ENCODE data around the gene TAMALIN. TPM values are rescaled to one million over a fixed set of nuclear protein-coding genes. Genes with fewer than 3 reads are reported as not detected.

TAMALIN gene
- total RNA-seq, 1 donor: 4.7 TPM

DNA sequence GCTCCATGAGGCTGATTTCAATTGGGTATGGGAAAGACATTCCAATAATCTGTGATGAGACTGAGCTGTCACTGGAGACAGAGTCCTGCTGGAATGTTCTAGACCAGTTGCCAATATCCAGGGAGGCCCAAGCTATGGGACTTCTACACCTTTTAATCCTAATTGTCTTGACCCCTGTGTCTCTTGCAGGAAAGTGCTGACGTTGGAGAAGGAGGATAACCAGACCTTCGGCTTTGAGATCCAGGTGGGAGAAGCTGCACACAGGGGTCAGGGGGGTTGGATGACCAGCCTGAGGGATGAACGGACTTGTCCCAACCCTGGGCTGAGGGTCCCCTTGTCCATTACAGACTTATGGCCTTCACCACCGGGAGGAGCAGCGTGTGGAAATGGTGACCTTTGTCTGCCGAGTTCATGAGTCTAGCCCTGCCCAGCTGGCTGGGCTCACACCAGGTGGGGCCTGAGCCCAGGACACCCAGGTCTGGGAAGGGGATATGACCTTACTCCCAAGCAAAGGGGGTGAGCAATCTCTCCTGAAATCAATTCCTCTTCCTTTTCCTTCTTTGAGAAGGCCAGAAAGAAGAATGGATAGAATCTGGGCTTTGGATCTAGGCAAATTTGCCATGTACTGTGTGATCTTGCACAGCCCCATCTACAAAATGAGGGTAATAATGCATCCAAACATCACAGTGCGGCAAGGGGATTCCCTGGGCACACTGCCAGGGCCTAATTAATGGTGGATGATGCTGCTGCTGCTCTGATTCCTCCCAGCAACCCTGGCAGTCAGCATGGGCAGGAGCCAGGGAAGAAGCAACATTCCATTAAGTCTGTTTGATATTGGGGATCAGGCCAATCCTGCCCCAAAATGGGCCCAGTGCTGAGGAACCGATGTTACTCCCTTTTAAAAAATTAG lies 4.2 kb downstream of the TAMALIN start:
- TF ChIP-seq, protein P1, sequence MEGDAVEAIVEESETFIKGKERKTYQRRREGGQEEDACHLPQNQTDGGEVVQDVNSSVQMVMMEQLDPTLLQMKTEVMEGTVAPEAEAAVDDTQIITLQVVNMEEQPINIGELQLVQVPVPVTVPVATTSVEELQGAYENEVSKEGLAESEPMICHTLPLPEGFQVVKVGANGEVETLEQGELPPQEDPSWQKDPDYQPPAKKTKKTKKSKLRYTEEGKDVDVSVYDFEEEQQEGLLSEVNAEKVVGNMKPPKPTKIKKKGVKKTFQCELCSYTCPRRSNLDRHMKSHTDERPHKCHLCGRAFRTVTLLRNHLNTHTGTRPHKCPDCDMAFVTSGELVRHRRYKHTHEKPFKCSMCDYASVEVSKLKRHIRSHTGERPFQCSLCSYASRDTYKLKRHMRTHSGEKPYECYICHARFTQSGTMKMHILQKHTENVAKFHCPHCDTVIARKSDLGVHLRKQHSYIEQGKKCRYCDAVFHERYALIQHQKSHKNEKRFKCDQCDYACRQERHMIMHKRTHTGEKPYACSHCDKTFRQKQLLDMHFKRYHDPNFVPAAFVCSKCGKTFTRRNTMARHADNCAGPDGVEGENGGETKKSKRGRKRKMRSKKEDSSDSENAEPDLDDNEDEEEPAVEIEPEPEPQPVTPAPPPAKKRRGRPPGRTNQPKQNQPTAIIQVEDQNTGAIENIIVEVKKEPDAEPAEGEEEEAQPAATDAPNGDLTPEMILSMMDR (IDR thresholded peaks at IDR 0.05; ENCODE audit: extremely low read depth, low read depth, low read length): no peak
- Histone ChIP-seq H2AFZ (ENCODE audit: low read length) (peak overlapping the region; percentile 92), H3K4me3 (ENCODE audit: insufficient read depth, low read length) (no peak overlapping the region)

GRCh38 chr12:52011602-52012214 lies 5.0 kb downstream of the TAMALIN start:
- no peak overlapping the region for H2AFZ ChIP-seq (ENCODE audit: low read length)
- TF ChIP-seq, protein P1 (IDR thresholded peaks at IDR 0.05; ENCODE audit: extremely low read depth, low read depth, low read length): no peak
- H3K4me3 ChIP-seq (ENCODE audit: insufficient read depth, low read length): no peak overlapping the region
- peaks cover 5% of the 10 kb centered on the region for H3K4me1 ChIP-seq (ENCODE audit: insufficient read depth, low read length)
- H3K4me2 ChIP-seq (ENCODE audit: insufficient read depth, low read length): no peak overlapping the region
- no peaks in the 10 kb centered on the region for H3K9me3 ChIP-seq (ENCODE audit: low read depth, low read length)
- H3K27ac ChIP-seq (ENCODE audit: low read depth, low read length): no peak overlapping the region
- H3K27me3 ChIP-seq (ENCODE audit: insufficient read depth, low read length): peaks cover 18% of the 10 kb centered on the region
- H3K79me2 ChIP-seq (ENCODE audit: insufficient read depth, low read length): no peaks in the 10 kb centered on the region
- peak; percentile 82 for DNase-seq (ENCODE audit: insufficient read length, low spot score, missing footprints)
- H3K36me3 ChIP-seq (ENCODE audit: insufficient read depth, low read length): no peaks in the 10 kb centered on the region
- H4K20me1 ChIP-seq (ENCODE audit: insufficient read depth, low read length): no peaks in the 10 kb centered on the region

More for the DNA sequence above, 4.2 kb downstream of the TAMALIN start:
- H3K79me2 ChIP-seq (ENCODE audit: insufficient read depth, low read length): no peaks in the 10 kb centered on the region
- peaks cover 5% of the 10 kb centered on the region for H3K4me1 ChIP-seq (ENCODE audit: insufficient read depth, low read length)
- no peaks in the 10 kb centered on the region for H4K20me1 ChIP-seq (ENCODE audit: insufficient read depth, low read length)
- DNase-seq (ENCODE audit: insufficient read length, low spot score, missing footprints): peak; percentile 81
- H3K27me3 ChIP-seq (ENCODE audit: insufficient read depth, low read length): peaks cover 24% of the 10 kb centered on the region
- no peaks in the 10 kb centered on the region for H3K9me3 ChIP-seq (ENCODE audit: low read depth, low read length)
- no peak overlapping the region for H3K27ac ChIP-seq (ENCODE audit: low read depth, low read length)
- no peaks in the 10 kb centered on the region for H3K36me3 ChIP-seq (ENCODE audit: insufficient read depth, low read length)
- H3K4me2 ChIP-seq (ENCODE audit: insufficient read depth, low read length): peak overlapping the region; percentile 60

DNA sequence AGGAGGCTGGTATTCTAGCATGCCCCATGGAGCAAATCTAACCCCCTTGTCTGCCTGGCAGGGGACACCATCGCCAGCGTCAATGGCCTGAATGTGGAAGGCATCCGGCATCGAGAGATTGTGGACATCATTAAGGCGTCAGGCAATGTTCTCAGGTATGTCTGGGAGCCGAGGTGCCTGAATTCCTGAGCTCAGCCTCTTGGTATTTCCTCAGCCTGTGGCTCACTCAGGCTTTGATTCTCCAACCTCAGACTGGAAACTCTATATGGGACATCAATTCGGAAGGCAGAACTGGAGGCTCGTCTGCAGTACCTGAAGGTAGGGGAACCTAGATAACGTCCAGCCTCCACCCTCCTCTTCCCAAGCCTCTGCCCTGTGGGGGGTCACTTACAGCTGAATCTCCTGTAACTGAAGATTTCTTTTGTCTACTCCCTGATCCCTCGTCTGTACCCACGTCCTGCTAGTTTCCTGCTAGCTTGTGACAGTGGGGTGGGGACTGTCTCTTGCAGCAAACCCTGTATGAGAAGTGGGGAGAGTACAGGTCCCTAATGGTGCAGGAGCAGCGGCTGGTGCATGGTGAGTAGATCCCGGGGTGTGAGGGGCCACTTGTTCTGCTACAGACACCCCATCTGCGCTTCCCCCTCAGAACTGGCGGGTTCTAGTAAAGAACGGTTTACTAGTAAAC lies 7.0 kb downstream of the TAMALIN start:
- H4K20me1 ChIP-seq (ENCODE audit: insufficient read depth, low read length): no peaks in the 10 kb centered on the region
- H3K27ac ChIP-seq (ENCODE audit: low read depth, low read length): no peak overlapping the region
- H3K4me3 ChIP-seq (ENCODE audit: insufficient read depth, low read length): no peak overlapping the region
- no peaks in the 10 kb centered on the region for H3K9me3 ChIP-seq (ENCODE audit: low read depth, low read length)
- H3K4me2 ChIP-seq (ENCODE audit: insufficient read depth, low read length): no peak overlapping the region
- no peaks in the 10 kb centered on the region for H3K27me3 ChIP-seq (ENCODE audit: insufficient read depth, low read length)
- no peaks in the 10 kb centered on the region for H3K79me2 ChIP-seq (ENCODE audit: insufficient read depth, low read length)
- no peaks in the 10 kb centered on the region for H3K36me3 ChIP-seq (ENCODE audit: insufficient read depth, low read length)
- TF ChIP-seq, protein P1 (IDR thresholded peaks at IDR 0.05; ENCODE audit: extremely low read depth, low read depth, low read length): no peak
- peaks cover 5% of the 10 kb centered on the region for H3K4me1 ChIP-seq (ENCODE audit: insufficient read depth, low read length)
- H2AFZ ChIP-seq (ENCODE audit: low read length): no peak overlapping the region
- DNase-seq (ENCODE audit: insufficient read length, low spot score, missing footprints): peak; percentile 85

Measured in osteoblast (primary cell).